ENCODE results near the gene RELN.

GRCh38 chr7:103699032-103699431 is 290.4 kb downstream of the RELN start:
- TF ChIP-seq CTCF (optimal IDR thresholded peaks at IDR 0.05 in 1 of 3, IDR thresholded peaks at IDR 0.05 in 1 of 3, conservative IDR thresholded peaks at IDR 0.05 in 1 of 3; ENCODE audit: extremely low read depth in 1 of 3, insufficient read depth in 2 of 3, low read length in 3 of 3) = no peak
- no peak for TF ChIP-seq EZH2 (IDR thresholded peaks at IDR 0.05; ENCODE audit: low read length)

Measured in keratinocyte (primary cell).